ENCODE data around the gene MAN2B1.
"Not testable (repeated sequence)": the region's sequence is repeated elsewhere in the genome, so short reads cannot be mapped to it uniquely, and the experiment has no call there.

Gene MAN2B1

GRCh38 chr19:12649941-12650340 is 16.6 kb downstream of the MAN2B1 start:
- DNase-seq (ENCODE audit: low spot score) = no peak
- TF ChIP-seq, protein P1, sequence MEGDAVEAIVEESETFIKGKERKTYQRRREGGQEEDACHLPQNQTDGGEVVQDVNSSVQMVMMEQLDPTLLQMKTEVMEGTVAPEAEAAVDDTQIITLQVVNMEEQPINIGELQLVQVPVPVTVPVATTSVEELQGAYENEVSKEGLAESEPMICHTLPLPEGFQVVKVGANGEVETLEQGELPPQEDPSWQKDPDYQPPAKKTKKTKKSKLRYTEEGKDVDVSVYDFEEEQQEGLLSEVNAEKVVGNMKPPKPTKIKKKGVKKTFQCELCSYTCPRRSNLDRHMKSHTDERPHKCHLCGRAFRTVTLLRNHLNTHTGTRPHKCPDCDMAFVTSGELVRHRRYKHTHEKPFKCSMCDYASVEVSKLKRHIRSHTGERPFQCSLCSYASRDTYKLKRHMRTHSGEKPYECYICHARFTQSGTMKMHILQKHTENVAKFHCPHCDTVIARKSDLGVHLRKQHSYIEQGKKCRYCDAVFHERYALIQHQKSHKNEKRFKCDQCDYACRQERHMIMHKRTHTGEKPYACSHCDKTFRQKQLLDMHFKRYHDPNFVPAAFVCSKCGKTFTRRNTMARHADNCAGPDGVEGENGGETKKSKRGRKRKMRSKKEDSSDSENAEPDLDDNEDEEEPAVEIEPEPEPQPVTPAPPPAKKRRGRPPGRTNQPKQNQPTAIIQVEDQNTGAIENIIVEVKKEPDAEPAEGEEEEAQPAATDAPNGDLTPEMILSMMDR (IDR thresholded peaks at IDR 0.05; ENCODE audit: borderline replicate concordance, control extremely low read depth, extremely low read depth, insufficient read depth, missing control alignments) = no peak
- in situ Hi-C loops (cut with MboI; ENCODE audit: low sequenced_read_pairs, unreplicated experiment) = no loop called here

DNA sequence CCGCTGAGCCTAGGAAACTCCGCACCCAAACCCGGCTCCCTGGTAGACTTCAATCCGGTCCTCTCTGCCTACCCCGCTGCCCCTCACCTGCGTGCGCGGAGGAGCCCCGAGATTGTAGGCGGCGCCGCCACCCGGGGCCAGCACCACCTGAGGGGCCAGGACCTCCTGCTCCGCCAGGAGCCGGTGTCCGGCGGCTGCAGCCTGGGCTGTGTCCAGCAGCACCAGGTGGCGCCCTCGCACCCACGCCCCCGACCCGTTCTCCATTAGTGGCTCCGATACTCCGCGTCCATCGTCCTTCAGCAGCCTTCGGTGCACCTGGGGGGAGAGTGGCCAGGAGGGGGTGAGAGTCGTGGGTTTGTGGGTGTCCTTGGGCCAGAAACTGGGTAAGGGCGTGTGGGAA is 18.5 kb downstream of the MAN2B1 start:
- TF ChIP-seq, protein P1 (IDR thresholded peaks at IDR 0.05; ENCODE audit: borderline replicate concordance, control extremely low read depth, extremely low read depth, insufficient read depth, missing control alignments) = no peak
- in situ Hi-C loops (cut with MboI; ENCODE audit: low sequenced_read_pairs, unreplicated experiment) = no loop called here
- peak; percentile 28 for DNase-seq (ENCODE audit: low spot score)

DNA sequence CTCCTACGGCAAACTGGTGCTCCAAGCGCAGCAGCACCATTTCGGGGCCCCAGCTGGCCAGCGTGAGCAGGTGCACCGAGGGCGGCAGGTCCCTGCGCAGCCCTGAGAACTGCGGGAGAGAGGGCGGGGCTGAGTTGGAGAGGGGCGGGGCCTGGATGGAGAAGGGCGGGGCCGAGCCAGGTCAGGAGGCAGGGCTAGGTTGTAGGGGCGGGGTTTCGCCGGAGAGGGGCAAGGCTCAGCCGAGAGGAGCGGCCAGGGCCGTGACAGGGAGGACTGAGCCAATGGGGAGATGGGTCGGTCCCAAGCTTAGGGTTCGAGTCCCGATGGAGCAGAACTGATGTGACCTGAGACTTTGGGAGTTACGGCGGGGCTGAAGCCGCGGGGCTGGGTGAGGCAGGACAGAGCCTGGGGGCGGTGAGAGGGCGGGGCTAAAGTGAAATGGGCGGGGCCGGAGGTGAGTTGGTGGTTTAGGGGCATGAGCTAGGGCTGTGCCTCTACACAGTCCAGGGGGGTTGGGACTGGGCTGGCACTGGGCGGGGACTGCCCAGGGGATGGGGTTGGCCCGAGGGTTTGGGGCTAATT is 19.0 kb downstream of the MAN2B1 start:
- TF ChIP-seq, protein P1 (IDR thresholded peaks at IDR 0.05; ENCODE audit: borderline replicate concordance, control extremely low read depth, extremely low read depth, insufficient read depth, missing control alignments) = no peak
- in situ Hi-C loops (cut with MboI; ENCODE audit: low sequenced_read_pairs, unreplicated experiment) = no loop called here
- peak; percentile 76 for DNase-seq (ENCODE audit: low spot score)

DNA sequence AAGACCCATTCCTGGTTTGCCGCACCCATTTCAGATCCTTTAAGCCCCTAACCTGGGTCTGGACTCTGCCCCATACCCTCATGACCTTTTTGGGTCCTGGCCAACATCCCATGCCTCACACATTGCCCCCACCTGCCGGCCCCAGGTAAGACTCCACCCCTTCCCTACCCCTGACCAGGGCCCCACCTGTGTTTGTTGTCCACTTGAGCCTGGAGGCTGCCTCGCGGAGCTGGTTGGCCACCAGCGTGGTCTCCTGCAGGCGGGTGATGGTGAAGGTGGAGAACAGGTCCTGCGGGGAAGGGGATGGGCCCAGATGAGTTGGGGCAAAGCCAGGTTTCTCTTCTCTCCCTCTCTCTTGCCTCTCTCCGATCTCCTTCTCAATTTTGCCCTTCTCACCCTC is 19.5 kb downstream of the MAN2B1 start:
- in situ Hi-C loops (cut with MboI; ENCODE audit: low sequenced_read_pairs, unreplicated experiment) = no loop called here
- TF ChIP-seq, protein P1 (IDR thresholded peaks at IDR 0.05; ENCODE audit: borderline replicate concordance, control extremely low read depth, extremely low read depth, insufficient read depth, missing control alignments) = no peak
- peak; percentile 25 for DNase-seq (ENCODE audit: low spot score)

GRCh38 chr19:12646551-12646950 is 20.0 kb downstream of the MAN2B1 start:
- in situ Hi-C loops (cut with MboI; ENCODE audit: low sequenced_read_pairs, unreplicated experiment) = no loop called here
- no peak for DNase-seq (ENCODE audit: low spot score)
- TF ChIP-seq, protein P1 (IDR thresholded peaks at IDR 0.05; ENCODE audit: borderline replicate concordance, control extremely low read depth, extremely low read depth, insufficient read depth, missing control alignments) = no peak

- DNase-seq (ENCODE audit: low spot score); in situ Hi-C loops (cut with MboI; ENCODE audit: low sequenced_read_pairs, unreplicated experiment): not testable (repeated sequence)
These were observed 22.8 kb downstream of the MAN2B1 start for GRCh38 chr19:12643716-12644115.

DNA sequence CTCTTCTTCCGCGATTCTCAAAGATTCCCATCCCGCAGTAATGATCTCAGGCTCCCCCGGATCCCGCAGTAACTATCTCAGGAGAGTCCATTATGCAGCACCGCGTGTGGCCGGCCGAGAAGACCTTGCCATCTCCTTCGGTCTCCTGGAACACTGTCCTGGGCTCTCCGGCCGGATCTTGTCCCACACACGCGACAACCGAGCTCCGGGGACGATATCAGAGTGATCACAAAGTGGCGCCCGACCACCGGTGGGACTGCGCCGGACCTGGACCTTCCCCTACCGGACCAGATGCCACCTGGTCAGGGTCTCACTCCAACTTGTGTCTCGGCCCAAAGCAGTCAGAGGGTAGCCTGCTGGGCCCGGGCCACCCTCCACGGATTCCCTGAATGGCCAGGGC is 24.0 kb downstream of the MAN2B1 start:
- TF ChIP-seq, protein P1 (IDR thresholded peaks at IDR 0.05; ENCODE audit: borderline replicate concordance, control extremely low read depth, extremely low read depth, insufficient read depth, missing control alignments) = no peak
- no peak for DNase-seq (ENCODE audit: low spot score)
- in situ Hi-C loops (cut with MboI; ENCODE audit: low sequenced_read_pairs, unreplicated experiment) = no loop called here

Data from GM13976 (cell line).